Right cardiac atrium (tissue), 5 donors: Measurements from ENCODE around the gene EPB41. TPM values are rescaled to one million over a fixed set of nuclear protein-coding genes. Genes with fewer than 3 reads are reported as not detected.

ENCODE experiments used
- ATAC-seq, 2 donors: fragments of 200-7000 bp; cut with Tn5 transposase; one replicate each; pipeline versions ENCODE4 v1.8.0 to v1.9.1; 2020; ENCODE audit warnings: moderate library complexity in 2 of 2, mild to moderate bottlenecking in 1 of 2
- DNase-seq, 3 donors: peaks; one replicate each; pipeline ENCODE4 v3.0.0-alpha.2; 2020
- H3K27ac ChIP-seq: one replicate; pipeline ENCODE4 v1.5.1; 2013; ENCODE audit warnings: mild to moderate bottlenecking, low read length, control low read depth, moderate library complexity
- H3K27me3 ChIP-seq: one replicate; pipeline ENCODE4 v1.6.1; 2013; ENCODE audit not compliant: control insufficient read depth, insufficient read depth
- H3K4me1 ChIP-seq: one replicate; pipeline ENCODE4 v1.6.1; 2013; ENCODE audit warnings: low read length; ENCODE audit not compliant: control insufficient read depth, insufficient read depth
- H3K4me3 ChIP-seq: one replicate; pipeline ENCODE4 v1.5.1; 2013; ENCODE audit warnings: low read length, control low read depth
- H3K9me3 ChIP-seq: one replicate; pipeline ENCODE4 v1.6.1; 2013; ENCODE audit warnings: low read length; ENCODE audit not compliant: control insufficient read depth
- WGBS: extraction: QIAGEN DNeasy Blood & Tissue Kit; methylation state at CpG from one replicate; pipeline ENCODE4 v1.1.7; 2013; 5-methylcytosine and 5-hydroxymethylcytosine counted together
- intact Hi-C, 4 donors: fragments of 100-400 bp; cut with DNase I; formaldehyde crosslinking; loops; one replicate each; pipeline versions ENCODE4 v1.11.0 to v1.14.0; 2022 to 2023
- polyA plus RNA-seq: library from polyadenylated mRNA; stranded (reverse); fragments of 200-250 nt; gene quantifications from one replicate; pipeline ENCODE4 v1.2.3, GENCODE V29; 2013
- total RNA-seq, 4 donors: library from RNA; stranded (reverse); fragmentation: NEBNext Ultra II Directional; extraction: Animal tissue kit (Norgen Biotek cat#: 25700); gene quantifications; one replicate each; pipeline ENCODE4 v1.2.1, GENCODE V29; 2021
- donor health status: healthy with polysubstance abuse.
- donor health status: DM: no; HTN: yes; CAD: no.
- donor health status: DM: no; HTN: no; CAD: no.
- donor health status: DM: no; HTN: yes; CAD: no; lungs with severe emphysema.
- donor health status: DM: yes; HTN: yes; CAD: no.

EPB41 gene
- total and polyA plus RNA-seq, 5 donors, result 8.9 to 21.1 (median 17.1) TPM

DNA sequence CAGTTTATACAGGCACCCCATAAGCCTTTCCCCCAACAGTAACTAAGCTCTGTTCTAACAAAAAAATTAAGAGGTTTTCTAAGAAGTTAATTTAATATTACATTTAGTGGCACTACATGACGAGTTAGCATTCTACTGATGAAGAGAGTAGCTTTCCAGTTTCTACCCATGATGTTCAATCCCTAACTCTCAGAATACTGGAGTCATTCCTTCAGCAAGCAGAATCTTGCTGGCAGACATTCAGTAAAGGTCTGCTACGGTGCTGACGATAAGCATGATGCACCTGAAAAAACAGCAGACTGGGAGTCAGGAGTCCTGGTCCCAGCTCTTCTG is 242.9 kb downstream of the EPB41 start:
- H3K27ac ChIP-seq, result no peak overlapping the region
- intact Hi-C loops, result no loop called here
- H3K9me3 ChIP-seq, result no peaks in the 10 kb centered on the region
- no peaks in the 10 kb centered on the region for H3K27me3 ChIP-seq
- no peak overlapping the region for H3K4me3 ChIP-seq
- peaks cover 6% of the 10 kb centered on the region for H3K4me1 ChIP-seq
- no peak for ATAC-seq
- DNase-seq, result no peak
- 49% methylated on average over 3 of the region's 3 CpGs for WGBS

GRCh38 chr1:29159773-29160172 is 245.4 kb downstream of the EPB41 start:
- H3K4me1 ChIP-seq, result peaks cover 11% of the 10 kb centered on the region
- intact Hi-C loops, result no loop called here

GRCh38 chr1:29162025-29162424 is 247.7 kb downstream of the EPB41 start:
- intact Hi-C loops, result no loop called here
- H3K4me1 ChIP-seq, result peaks cover 8% of the 10 kb centered on the region
- H3K4me3 ChIP-seq, result no peak overlapping the region
- WGBS, result 56% methylated on average over 4 of the region's 4 CpGs
- H3K27me3 ChIP-seq, result no peaks in the 10 kb centered on the region
- no peak for DNase-seq
- no peak for ATAC-seq
- no peaks in the 10 kb centered on the region for H3K9me3 ChIP-seq
- no peak overlapping the region for H3K27ac ChIP-seq

More at GRCh38 chr1:29159773-29160172, 245.4 kb downstream of the EPB41 start:
- Histone ChIP-seq H3K4me3 (no peak overlapping the region), H3K27ac (no peak overlapping the region), H3K9me3 (no peaks in the 10 kb centered on the region), H3K27me3 (no peaks in the 10 kb centered on the region)
- WGBS, result 63% methylated on average over 3 of the region's 3 CpGs
- ATAC-seq (no peak), DNase-seq (no peak)

GRCh38 chr1:29162476-29163138 is 248.2 kb downstream of the EPB41 start:
- no peaks in the 10 kb centered on the region for H3K9me3 ChIP-seq
- 58% methylated on average over 9 of the region's 9 CpGs for WGBS
- H3K27me3 ChIP-seq, result no peaks in the 10 kb centered on the region
- intact Hi-C loops, result no loop called here
- ATAC-seq (peak; percentile 82 to 83), DNase-seq (peak; percentile 63 to 80 (median 72))
- peaks cover 8% of the 10 kb centered on the region for H3K4me1 ChIP-seq
- H3K27ac ChIP-seq, result no peak overlapping the region
- no peak overlapping the region for H3K4me3 ChIP-seq

- DNase-seq (no peak), ATAC-seq (no peak)
- intact Hi-C loops, result no loop called here
- 80% methylated on average over 4 of the region's 4 CpGs for WGBS
- H3K27ac ChIP-seq, result no peak overlapping the region
- H3K27me3 ChIP-seq, result no peaks in the 10 kb centered on the region
- H3K4me3 ChIP-seq, result no peak overlapping the region
- H3K4me1 ChIP-seq, result peaks cover 8% of the 10 kb centered on the region
- no peaks in the 10 kb centered on the region for H3K9me3 ChIP-seq
Measured at GRCh38 chr1:29164588-29164987, 250.2 kb downstream of the EPB41 start.

GRCh38 chr1:29166291-29166878 is 252.0 kb downstream of the EPB41 start:
- H3K27ac ChIP-seq, result no peak overlapping the region
- DNase-seq (peak in 1 of 3 donors; percentile 34), ATAC-seq (no peak)
- no peak overlapping the region for H3K4me3 ChIP-seq
- intact Hi-C loops, result no loop called here
- H3K4me1 ChIP-seq, result peaks cover 14% of the 10 kb centered on the region
- H3K9me3 ChIP-seq, result no peaks in the 10 kb centered on the region
- 62% methylated on average over 9 of the region's 9 CpGs for WGBS
- no peaks in the 10 kb centered on the region for H3K27me3 ChIP-seq

- ATAC-seq (no peak), DNase-seq (no peak)
- H3K4me3 ChIP-seq, result no peak overlapping the region
- intact Hi-C loops, result no loop called here
- no peak overlapping the region for H3K27ac ChIP-seq
- no peaks in the 10 kb centered on the region for H3K9me3 ChIP-seq
- H3K4me1 ChIP-seq, result peaks cover 10% of the 10 kb centered on the region
- WGBS, result 96% methylated on average over 9 of the region's 9 CpGs
- H3K27me3 ChIP-seq, result no peaks in the 10 kb centered on the region
Measured at GRCh38 chr1:29167904-29168303, 253.5 kb downstream of the EPB41 start.

Other genes with a start within 250 kb of the EPB41 start
- gene GMEB1, start 245.8 kb upstream of the EPB41 start, total RNA-seq, result 1 to 10 TPM; 6.9 to 7.7 (median 7.3) TPM
- gene GMEB1, start 245.8 kb upstream of the EPB41 start, polyA plus RNA-seq, result 2.9 TPM
- gene YTHDF2, start 177.6 kb upstream of the EPB41 start, total RNA-seq, result 10 to 100 TPM; 34.0 to 43.3 (median 36.1) TPM
- 27.2 TPM for gene YTHDF2, start 177.6 kb upstream of the EPB41 start, polyA plus RNA-seq
- not detected for gene OPRD1, start 102.4 kb upstream of the EPB41 start, total RNA-seq
- gene OPRD1, start 102.4 kb upstream of the EPB41 start, polyA plus RNA-seq, result under 0.01 TPM
- gene TMEM200B, start 209.3 kb downstream of the EPB41 start, total RNA-seq, result 1 to 10 TPM; 3.6 to 4.1 (median 3.9) TPM
- 2.8 TPM for gene TMEM200B, start 209.3 kb downstream of the EPB41 start, polyA plus RNA-seq